A549 treated with AZD9567 at 1 μM for 4 hours (cell line): ENCODE data around the gene SPRR2G. TPM values are rescaled to one million over a fixed set of nuclear protein-coding genes. Genes with fewer than 3 reads are reported as not detected.

Experiments used
- total RNA-seq: library from RNA; stranded (reverse); fragments of 200-300 nt; extraction: Qiagen RNA extraction; gene quantifications from 5 replicates; pipeline ENCODE4 v1.2.3, GENCODE V29; 2022; ENCODE audit not compliant: insufficient read depth

Gene SPRR2G
- not detected in 5 replicates for total RNA-seq

GRCh38 chr1:153150846-153151245 is at the start of gene SPRR2G:
Gene SPRR2G, minus strand, starts transcription at chr1:153150890. Its CDS starts 780 bp downstream, at chr1:153150110.

GRCh38 chr1:153113416-153113815 is 37.3 kb downstream of the SPRR2G start, which contains the start of gene SPRR2F:
Gene SPRR2F, minus strand, starts transcription at chr1:153113516. Its CDS starts 783 bp downstream, at chr1:153112733.

Other genes with a start within 250 kb of the SPRR2G start
- 0.05 to 0.09 TPM (median 0.08 TPM) in 4 of 5 replicates, not detected in the other for gene IVL, start 242.3 kb downstream of the SPRR2G start, total RNA-seq
- not detected in 5 replicates for gene SPRR5, start 203.7 kb downstream of the SPRR2G start, total RNA-seq
- gene SPRR4, start 180.2 kb downstream of the SPRR2G start, total RNA-seq = not detected in 5 replicates
- not detected in 5 replicates for gene SPRR1A, start 166.8 kb downstream of the SPRR2G start, total RNA-seq
- not detected in 5 replicates for gene SPRR3, start 149.1 kb downstream of the SPRR2G start, total RNA-seq
- not detected in 5 replicates for gene SPRR1B, start 119.7 kb downstream of the SPRR2G start, total RNA-seq
- not detected in 5 replicates for gene SPRR2D, start 109.8 kb downstream of the SPRR2G start, total RNA-seq
- not detected in 5 replicates for gene SPRR2A, start 93.4 kb downstream of the SPRR2G start, total RNA-seq
- gene SPRR2B, start 79.3 kb downstream of the SPRR2G start, total RNA-seq = not detected in 5 replicates
- gene SPRR2E, start 56.4 kb downstream of the SPRR2G start, total RNA-seq = not detected in 5 replicates
- not detected in 5 replicates for gene SPRR2F, start 37.4 kb downstream of the SPRR2G start, total RNA-seq
- not detected in 5 replicates for gene LELP1, start 52.5 kb upstream of the SPRR2G start, total RNA-seq
- gene PRR9, start 66.7 kb upstream of the SPRR2G start, total RNA-seq = 0.08 TPM in 1 of 5 replicates, not detected in the others
- gene LORICRIN, start 108.8 kb upstream of the SPRR2G start, total RNA-seq = not detected in 5 replicates
- gene PGLYRP3, start 162.1 kb upstream of the SPRR2G start, total RNA-seq = not detected in 5 replicates
- gene PGLYRP4, start 198.0 kb upstream of the SPRR2G start, total RNA-seq = not detected in 5 replicates
- gene S100A9, start 207.0 kb upstream of the SPRR2G start, total RNA-seq = 0.49 to 1.2 TPM (median 0.80 TPM) in 4 of 5 replicates, not detected in the other
- not detected in 5 replicates for gene S100A12, start 224.7 kb upstream of the SPRR2G start, total RNA-seq
- gene S100A8, start 240.2 kb upstream of the SPRR2G start, total RNA-seq = not detected in 5 replicates